ENCODE results near the gene AP4M1.

- TF ChIP-seq, protein P1, sequence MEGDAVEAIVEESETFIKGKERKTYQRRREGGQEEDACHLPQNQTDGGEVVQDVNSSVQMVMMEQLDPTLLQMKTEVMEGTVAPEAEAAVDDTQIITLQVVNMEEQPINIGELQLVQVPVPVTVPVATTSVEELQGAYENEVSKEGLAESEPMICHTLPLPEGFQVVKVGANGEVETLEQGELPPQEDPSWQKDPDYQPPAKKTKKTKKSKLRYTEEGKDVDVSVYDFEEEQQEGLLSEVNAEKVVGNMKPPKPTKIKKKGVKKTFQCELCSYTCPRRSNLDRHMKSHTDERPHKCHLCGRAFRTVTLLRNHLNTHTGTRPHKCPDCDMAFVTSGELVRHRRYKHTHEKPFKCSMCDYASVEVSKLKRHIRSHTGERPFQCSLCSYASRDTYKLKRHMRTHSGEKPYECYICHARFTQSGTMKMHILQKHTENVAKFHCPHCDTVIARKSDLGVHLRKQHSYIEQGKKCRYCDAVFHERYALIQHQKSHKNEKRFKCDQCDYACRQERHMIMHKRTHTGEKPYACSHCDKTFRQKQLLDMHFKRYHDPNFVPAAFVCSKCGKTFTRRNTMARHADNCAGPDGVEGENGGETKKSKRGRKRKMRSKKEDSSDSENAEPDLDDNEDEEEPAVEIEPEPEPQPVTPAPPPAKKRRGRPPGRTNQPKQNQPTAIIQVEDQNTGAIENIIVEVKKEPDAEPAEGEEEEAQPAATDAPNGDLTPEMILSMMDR (IDR thresholded peaks at IDR 0.05; ENCODE audit: poor library complexity, severe bottlenecking): no peak
- TF ChIP-seq EP300 (conservative IDR thresholded peaks at IDR 0.05; ENCODE audit: poor library complexity, severe bottlenecking) (no peak), SMC3 (conservative IDR thresholded peaks at IDR 0.05; ENCODE audit: poor library complexity) (no peak), TAF1 (IDR thresholded peaks at IDR 0.05; ENCODE audit: low read depth) (no peak), RAD21 (conservative IDR thresholded peaks at IDR 0.05) (no peak)
Measured at GRCh38 chr7:100065452-100066186, 35.8 kb upstream of the AP4M1 start.
